Tongue (tissue), 1 donor: Measurements from ENCODE around the gene TIGD3. TPM values are rescaled to one million over a fixed set of nuclear protein-coding genes. Genes with fewer than 3 reads are reported as not detected.

Experiments
- total RNA-seq: library from RNA; depleted of rRNA; stranded (reverse); fragments of >200 nt; gene quantifications from one replicate; pipeline ENCODE4 v1.2.3, GENCODE V29; 2014

The TIGD3 gene
- total RNA-seq, 1 donor from 2014 or later, result not detected

Other genes starting within 250 kb of the TIGD3 start
- gene TM7SF2, start 242.9 kb upstream of the TIGD3 start, total RNA-seq, result 13.2 TPM
- 3.5 TPM for gene ZNHIT2, start 237.1 kb upstream of the TIGD3 start, total RNA-seq
- gene FAU, start 232.6 kb upstream of the TIGD3 start, total RNA-seq, result 265 TPM
- 38.1 TPM for gene MRPL49, start 232.4 kb upstream of the TIGD3 start, total RNA-seq
- 16.4 TPM for gene SYVN1, start 220.2 kb upstream of the TIGD3 start, total RNA-seq
- gene SPDYC, start 184.5 kb upstream of the TIGD3 start, total RNA-seq, result not detected
- gene CAPN1, start 172.8 kb upstream of the TIGD3 start, total RNA-seq, result 144 TPM
- 10.3 TPM for gene POLA2, start 92.8 kb upstream of the TIGD3 start, total RNA-seq
- gene CDC42EP2, start 39.9 kb upstream of the TIGD3 start, total RNA-seq, result 14.2 TPM
- 41.4 TPM for gene DPF2, start 20.9 kb upstream of the TIGD3 start, total RNA-seq
- 4.8 TPM for gene SLC25A45, start 27.9 kb downstream of the TIGD3 start, total RNA-seq
- gene FRMD8, start 31.9 kb downstream of the TIGD3 start, total RNA-seq, result 63.4 TPM
- 196 TPM for gene NEAT1, start 68.0 kb downstream of the TIGD3 start, total RNA-seq
- 27,133 TPM for gene MALAT1, start 144.3 kb downstream of the TIGD3 start, total RNA-seq
- 33.8 TPM for gene SCYL1, start 170.3 kb downstream of the TIGD3 start, total RNA-seq
- 116 TPM for gene LTBP3, start 203.6 kb downstream of the TIGD3 start, total RNA-seq
- gene ZNRD2, start 215.7 kb downstream of the TIGD3 start, total RNA-seq, result 26.6 TPM
- gene FAM89B, start 217.8 kb downstream of the TIGD3 start, total RNA-seq, result 30.4 TPM
- 284 TPM for gene EHBP1L1, start 221.3 kb downstream of the TIGD3 start, total RNA-seq
- 4.2 TPM for gene KCNK7, start 241.0 kb downstream of the TIGD3 start, total RNA-seq